HEK293 (cell line): Measurements from ENCODE around the gene RTN4IP1.

ENCODE experiments used
- KLF10 ChIP-seq: fragments of 450-650 bp; IDR thresholded peaks from 2 replicates; pipeline ENCODE4 v1.5.1; 2018; ENCODE audit warnings: missing biosample characterization, mild to moderate bottlenecking, missing genetic modification characterization
- YY1 ChIP-seq: fragments of 450-650 bp; formaldehyde crosslinking; IDR thresholded peaks from 2 replicates; pipeline ENCODE4 v1.5.1; 2018; ENCODE audit warnings: missing biosample characterization, missing genetic modification characterization
- ZFP37 ChIP-seq: fragments of 450-650 bp; formaldehyde crosslinking; IDR thresholded peaks from 2 replicates; pipeline ENCODE4 v1.5.1; 2016; ENCODE audit warnings: missing biosample characterization, missing genetic modification characterization
- ZNF366 ChIP-seq: fragments of 450-650 bp; formaldehyde crosslinking; conservative IDR thresholded peaks from 2 replicates; pipeline ENCODE4 v1.5.1; 2016; ENCODE audit warnings: missing biosample characterization, missing genetic modification characterization
- ZNF394 ChIP-seq: fragments of 450-650 bp; formaldehyde crosslinking; IDR thresholded peaks from 2 replicates; pipeline ENCODE4 v1.5.1; 2016; ENCODE audit warnings: missing biosample characterization, missing genetic modification characterization, mild to moderate bottlenecking, moderate library complexity, borderline replicate concordance
- ZNF777 ChIP-seq: fragments of 450-650 bp; formaldehyde crosslinking; IDR thresholded peaks from 2 replicates; pipeline ENCODE4 v1.5.1; 2017; ENCODE audit warnings: missing biosample characterization, missing genetic modification characterization, borderline replicate concordance
- TF ChIP-seq, protein P1 (sequence below): fragments of 450-650 bp; formaldehyde crosslinking; IDR thresholded peaks from 2 replicates; pipeline ENCODE4 v1.5.1; 2016; ENCODE audit warnings: missing biosample characterization, missing genetic modification characterization
- TF ChIP-seq, protein P2 (sequence below): fragments of 450-650 bp; formaldehyde crosslinking; IDR thresholded peaks from 2 replicates; pipeline ENCODE4 v1.5.1; 2016; ENCODE audit warnings: missing biosample characterization, missing genetic modification characterization
- TF ChIP-seq, protein P3 (sequence below): fragments of 450-650 bp; formaldehyde crosslinking; IDR thresholded peaks from 2 replicates; pipeline ENCODE4 v1.5.1; 2016; ENCODE audit warnings: missing biosample characterization, missing genetic modification characterization
- TF ChIP-seq, protein P4 (sequence below): fragments of 450-650 bp; formaldehyde crosslinking; IDR thresholded peaks from 2 replicates; pipeline ENCODE4 v1.5.1; 2017; ENCODE audit warnings: missing biosample characterization, missing genetic modification characterization
- TF ChIP-seq, protein P5 (sequence below): fragments of 450-650 bp; formaldehyde crosslinking; IDR thresholded peaks from 2 replicates; pipeline ENCODE4 v1.5.1; 2017; ENCODE audit warnings: missing biosample characterization, missing genetic modification characterization

DNA sequence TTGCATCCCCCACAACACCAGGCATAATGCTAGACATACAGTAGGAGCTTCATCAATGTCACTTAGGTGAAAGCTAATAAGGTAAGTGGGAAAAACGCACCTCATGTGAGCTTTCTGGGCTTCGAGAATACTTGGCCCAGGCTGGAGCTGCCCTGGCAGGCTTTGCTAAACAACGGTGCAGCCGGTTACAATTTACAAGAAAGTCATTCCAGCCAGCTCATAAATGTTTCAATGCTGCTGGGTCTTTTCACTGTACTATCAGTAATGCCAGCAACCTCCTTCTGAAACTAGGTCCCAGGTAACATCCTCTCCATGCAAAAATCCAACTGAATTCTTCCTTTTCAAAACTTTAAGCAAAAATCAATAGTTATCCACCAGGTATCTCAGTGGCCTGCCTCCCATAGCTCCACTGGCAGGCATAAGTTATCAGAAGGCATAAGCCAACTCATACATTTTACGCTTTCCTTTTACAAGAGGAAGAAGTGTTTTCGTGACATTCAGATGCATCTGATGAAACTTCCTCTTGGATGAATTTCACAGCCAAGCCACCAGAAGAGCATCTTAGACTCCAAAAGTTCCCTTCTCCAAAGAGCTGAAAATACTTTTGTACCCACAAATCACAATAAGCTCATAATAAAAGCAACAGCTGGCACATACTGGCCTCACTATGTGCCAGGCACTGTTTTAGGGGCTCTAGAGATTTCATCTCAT lies 56.3 kb downstream of the RTN4IP1 start:
- TF ChIP-seq ZNF366 (no peak), ZNF777 (tag by site-specific recombination) (no peak), YY1 (tag by site-specific recombination) (no peak), ZNF394 (tag by site-specific recombination) (no peak), KLF10 (no peak), ZFP37 (no peak)
- TF ChIP-seq, protein P1, sequence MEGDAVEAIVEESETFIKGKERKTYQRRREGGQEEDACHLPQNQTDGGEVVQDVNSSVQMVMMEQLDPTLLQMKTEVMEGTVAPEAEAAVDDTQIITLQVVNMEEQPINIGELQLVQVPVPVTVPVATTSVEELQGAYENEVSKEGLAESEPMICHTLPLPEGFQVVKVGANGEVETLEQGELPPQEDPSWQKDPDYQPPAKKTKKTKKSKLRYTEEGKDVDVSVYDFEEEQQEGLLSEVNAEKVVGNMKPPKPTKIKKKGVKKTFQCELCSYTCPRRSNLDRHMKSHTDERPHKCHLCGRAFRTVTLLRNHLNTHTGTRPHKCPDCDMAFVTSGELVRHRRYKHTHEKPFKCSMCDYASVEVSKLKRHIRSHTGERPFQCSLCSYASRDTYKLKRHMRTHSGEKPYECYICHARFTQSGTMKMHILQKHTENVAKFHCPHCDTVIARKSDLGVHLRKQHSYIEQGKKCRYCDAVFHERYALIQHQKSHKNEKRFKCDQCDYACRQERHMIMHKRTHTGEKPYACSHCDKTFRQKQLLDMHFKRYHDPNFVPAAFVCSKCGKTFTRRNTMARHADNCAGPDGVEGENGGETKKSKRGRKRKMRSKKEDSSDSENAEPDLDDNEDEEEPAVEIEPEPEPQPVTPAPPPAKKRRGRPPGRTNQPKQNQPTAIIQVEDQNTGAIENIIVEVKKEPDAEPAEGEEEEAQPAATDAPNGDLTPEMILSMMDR (tag by site-specific recombination): no peak
- TF ChIP-seq, protein P2, sequence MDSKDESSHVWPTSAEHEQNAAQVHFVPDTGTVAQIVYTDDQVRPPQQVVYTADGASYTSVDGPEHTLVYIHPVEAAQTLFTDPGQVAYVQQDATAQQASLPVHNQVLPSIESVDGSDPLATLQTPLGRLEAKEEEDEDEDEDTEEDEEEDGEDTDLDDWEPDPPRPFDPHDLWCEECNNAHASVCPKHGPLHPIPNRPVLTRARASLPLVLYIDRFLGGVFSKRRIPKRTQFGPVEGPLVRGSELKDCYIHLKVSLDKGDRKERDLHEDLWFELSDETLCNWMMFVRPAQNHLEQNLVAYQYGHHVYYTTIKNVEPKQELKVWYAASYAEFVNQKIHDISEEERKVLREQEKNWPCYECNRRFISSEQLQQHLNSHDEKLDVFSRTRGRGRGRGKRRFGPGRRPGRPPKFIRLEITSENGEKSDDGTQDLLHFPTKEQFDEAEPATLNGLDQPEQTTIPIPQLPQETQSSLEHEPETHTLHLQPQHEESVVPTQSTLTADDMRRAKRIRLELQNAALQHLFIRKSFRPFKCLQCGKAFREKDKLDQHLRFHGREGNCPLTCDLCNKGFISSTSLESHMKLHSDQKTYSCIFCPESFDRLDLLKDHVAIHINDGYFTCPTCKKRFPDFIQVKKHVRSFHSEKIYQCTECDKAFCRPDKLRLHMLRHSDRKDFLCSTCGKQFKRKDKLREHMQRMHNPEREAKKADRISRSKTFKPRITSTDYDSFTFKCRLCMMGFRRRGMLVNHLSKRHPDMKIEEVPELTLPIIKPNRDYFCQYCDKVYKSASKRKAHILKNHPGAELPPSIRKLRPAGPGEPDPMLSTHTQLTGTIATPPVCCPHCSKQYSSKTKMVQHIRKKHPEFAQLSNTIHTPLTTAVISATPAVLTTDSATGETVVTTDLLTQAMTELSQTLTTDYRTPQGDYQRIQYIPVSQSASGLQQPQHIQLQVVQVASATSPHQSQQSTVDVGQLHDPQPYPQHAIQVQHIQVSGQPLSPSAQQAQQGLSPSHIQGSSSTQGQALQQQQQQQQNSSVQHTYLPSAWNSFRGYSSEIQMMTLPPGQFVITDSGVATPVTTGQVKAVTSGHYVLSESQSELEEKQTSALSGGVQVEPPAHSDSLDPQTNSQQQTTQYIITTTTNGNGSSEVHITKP (tag by site-specific recombination): no peak
- TF ChIP-seq, protein P3, sequence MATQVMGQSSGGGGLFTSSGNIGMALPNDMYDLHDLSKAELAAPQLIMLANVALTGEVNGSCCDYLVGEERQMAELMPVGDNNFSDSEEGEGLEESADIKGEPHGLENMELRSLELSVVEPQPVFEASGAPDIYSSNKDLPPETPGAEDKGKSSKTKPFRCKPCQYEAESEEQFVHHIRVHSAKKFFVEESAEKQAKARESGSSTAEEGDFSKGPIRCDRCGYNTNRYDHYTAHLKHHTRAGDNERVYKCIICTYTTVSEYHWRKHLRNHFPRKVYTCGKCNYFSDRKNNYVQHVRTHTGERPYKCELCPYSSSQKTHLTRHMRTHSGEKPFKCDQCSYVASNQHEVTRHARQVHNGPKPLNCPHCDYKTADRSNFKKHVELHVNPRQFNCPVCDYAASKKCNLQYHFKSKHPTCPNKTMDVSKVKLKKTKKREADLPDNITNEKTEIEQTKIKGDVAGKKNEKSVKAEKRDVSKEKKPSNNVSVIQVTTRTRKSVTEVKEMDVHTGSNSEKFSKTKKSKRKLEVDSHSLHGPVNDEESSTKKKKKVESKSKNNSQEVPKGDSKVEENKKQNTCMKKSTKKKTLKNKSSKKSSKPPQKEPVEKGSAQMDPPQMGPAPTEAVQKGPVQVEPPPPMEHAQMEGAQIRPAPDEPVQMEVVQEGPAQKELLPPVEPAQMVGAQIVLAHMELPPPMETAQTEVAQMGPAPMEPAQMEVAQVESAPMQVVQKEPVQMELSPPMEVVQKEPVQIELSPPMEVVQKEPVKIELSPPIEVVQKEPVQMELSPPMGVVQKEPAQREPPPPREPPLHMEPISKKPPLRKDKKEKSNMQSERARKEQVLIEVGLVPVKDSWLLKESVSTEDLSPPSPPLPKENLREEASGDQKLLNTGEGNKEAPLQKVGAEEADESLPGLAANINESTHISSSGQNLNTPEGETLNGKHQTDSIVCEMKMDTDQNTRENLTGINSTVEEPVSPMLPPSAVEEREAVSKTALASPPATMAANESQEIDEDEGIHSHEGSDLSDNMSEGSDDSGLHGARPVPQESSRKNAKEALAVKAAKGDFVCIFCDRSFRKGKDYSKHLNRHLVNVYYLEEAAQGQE (tag by site-specific recombination): no peak
- TF ChIP-seq, protein P4, sequence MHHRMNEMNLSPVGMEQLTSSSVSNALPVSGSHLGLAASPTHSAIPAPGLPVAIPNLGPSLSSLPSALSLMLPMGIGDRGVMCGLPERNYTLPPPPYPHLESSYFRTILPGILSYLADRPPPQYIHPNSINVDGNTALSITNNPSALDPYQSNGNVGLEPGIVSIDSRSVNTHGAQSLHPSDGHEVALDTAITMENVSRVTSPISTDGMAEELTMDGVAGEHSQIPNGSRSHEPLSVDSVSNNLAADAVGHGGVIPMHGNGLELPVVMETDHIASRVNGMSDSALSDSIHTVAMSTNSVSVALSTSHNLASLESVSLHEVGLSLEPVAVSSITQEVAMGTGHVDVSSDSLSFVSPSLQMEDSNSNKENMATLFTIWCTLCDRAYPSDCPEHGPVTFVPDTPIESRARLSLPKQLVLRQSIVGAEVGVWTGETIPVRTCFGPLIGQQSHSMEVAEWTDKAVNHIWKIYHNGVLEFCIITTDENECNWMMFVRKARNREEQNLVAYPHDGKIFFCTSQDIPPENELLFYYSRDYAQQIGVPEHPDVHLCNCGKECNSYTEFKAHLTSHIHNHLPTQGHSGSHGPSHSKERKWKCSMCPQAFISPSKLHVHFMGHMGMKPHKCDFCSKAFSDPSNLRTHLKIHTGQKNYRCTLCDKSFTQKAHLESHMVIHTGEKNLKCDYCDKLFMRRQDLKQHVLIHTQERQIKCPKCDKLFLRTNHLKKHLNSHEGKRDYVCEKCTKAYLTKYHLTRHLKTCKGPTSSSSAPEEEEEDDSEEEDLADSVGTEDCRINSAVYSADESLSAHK (tag by site-specific recombination): no peak
- TF ChIP-seq, protein P5, sequence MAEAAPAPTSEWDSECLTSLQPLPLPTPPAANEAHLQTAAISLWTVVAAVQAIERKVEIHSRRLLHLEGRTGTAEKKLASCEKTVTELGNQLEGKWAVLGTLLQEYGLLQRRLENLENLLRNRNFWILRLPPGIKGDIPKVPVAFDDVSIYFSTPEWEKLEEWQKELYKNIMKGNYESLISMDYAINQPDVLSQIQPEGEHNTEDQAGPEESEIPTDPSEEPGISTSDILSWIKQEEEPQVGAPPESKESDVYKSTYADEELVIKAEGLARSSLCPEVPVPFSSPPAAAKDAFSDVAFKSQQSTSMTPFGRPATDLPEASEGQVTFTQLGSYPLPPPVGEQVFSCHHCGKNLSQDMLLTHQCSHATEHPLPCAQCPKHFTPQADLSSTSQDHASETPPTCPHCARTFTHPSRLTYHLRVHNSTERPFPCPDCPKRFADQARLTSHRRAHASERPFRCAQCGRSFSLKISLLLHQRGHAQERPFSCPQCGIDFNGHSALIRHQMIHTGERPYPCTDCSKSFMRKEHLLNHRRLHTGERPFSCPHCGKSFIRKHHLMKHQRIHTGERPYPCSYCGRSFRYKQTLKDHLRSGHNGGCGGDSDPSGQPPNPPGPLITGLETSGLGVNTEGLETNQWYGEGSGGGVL: no peak
